SU-DHL-6 (cell line): ENCODE results near the gene RBKS.

Source experiments
- H2AFZ ChIP-seq: fragments of 200-600 bp; sonication (generic); 2 replicates; pipeline ENCODE4 v1.6.1; 2014; ENCODE audit warnings: low read depth, mild to moderate bottlenecking, moderate library complexity, mixed read lengths, antibody characterized with exemption, low read length; ENCODE audit not compliant: severe bottlenecking
- H3F3A ChIP-seq: fragments of 200-600 bp; shearing (Covaris generic); 2 replicates; pipeline ENCODE4 v1.6.0; 2016; ENCODE audit warnings: antibody characterized with exemption, mild to moderate bottlenecking; ENCODE audit not compliant: insufficient read depth
- H3K27ac ChIP-seq: fragments of 200-600 bp; sonication (generic); 2 replicates; pipeline ENCODE4 v1.5.1; 2016; ENCODE audit warnings: low read depth, mild to moderate bottlenecking, low read length, moderate library complexity, mixed read lengths
- H3K27me3 ChIP-seq: fragments of 200-600 bp; sonication (generic), shearing (Covaris generic); 2 replicates; pipeline ENCODE4 v1.6.0; 2014; ENCODE audit warnings: mild to moderate bottlenecking, low read length
- H3K36me3 ChIP-seq: fragments of 200-600 bp; sonication (generic); 2 replicates; pipeline ENCODE4 v1.6.1; 2014; ENCODE audit warnings: mild to moderate bottlenecking, low read length, mixed read lengths
- H3K4me2 ChIP-seq: fragments of 300-600, 200-600 bp; shearing (Covaris generic), sonication (generic); 2 replicates; pipeline ENCODE4 v1.6.0; 2014; ENCODE audit warnings: low read length, low read depth, mild to moderate bottlenecking; ENCODE audit not compliant: poor library complexity, severe bottlenecking
- H3K4me3 ChIP-seq: fragments of 200-600 bp; sonication (generic); 2 replicates; pipeline ENCODE4 v1.5.1; 2014; ENCODE audit warnings: antibody characterized with exemption, low read length, mild to moderate bottlenecking, mixed read lengths; ENCODE audit not compliant: insufficient read depth, poor library complexity, severe bottlenecking
- H3K79me2 ChIP-seq: fragments of 200-600 bp; sonication (generic); 2 replicates; pipeline ENCODE4 v1.6.1; 2014; ENCODE audit warnings: mild to moderate bottlenecking, low read length, moderate library complexity; ENCODE audit not compliant: insufficient read depth
- H3K9ac ChIP-seq: fragments of 200-600 bp; sonication (generic); 2 replicates; pipeline ENCODE4 v1.7.0; 2014; ENCODE audit warnings: mild to moderate bottlenecking, low read length
- H3K9me2 ChIP-seq: fragments of 200-600 bp; sonication (generic); replicated peaks from 2 replicates; pipeline ENCODE4 v1.6.1; 2014; ENCODE audit warnings: low read length; ENCODE audit not compliant: insufficient read depth
- H3K9me3 ChIP-seq: fragments of 200-600 bp; sonication (generic); 2 replicates; pipeline ENCODE4 v1.6.1; 2014; ENCODE audit warnings: low read length, mixed read lengths; ENCODE audit not compliant: insufficient read depth
- H4K20me1 ChIP-seq: fragments of 200-600 bp; sonication (generic); 2 replicates; pipeline ENCODE4 v1.6.1; 2014; ENCODE audit warnings: low read depth, mild to moderate bottlenecking, antibody characterized with exemption, low read length, moderate library complexity, mixed read lengths
- EZH2phosphoT487 ChIP-seq: fragments of 200-600 bp; sonication (generic), shearing (Covaris generic); conservative IDR thresholded peaks from 2 replicates; pipeline ENCODE4 v1.6.1; 2018; ENCODE audit warnings: mild to moderate bottlenecking, antibody characterized with exemption, low read length, moderate library complexity, mixed read lengths
- TF ChIP-seq, protein P1 (sequence below): fragments of 200-600 bp; sonication (generic); IDR thresholded peaks from one replicate; pipeline ENCODE4 v1.5.1; 2017; ENCODE audit warnings: antibody characterized with exemption, mild to moderate bottlenecking, low read length, moderate library complexity; ENCODE audit not compliant: insufficient read depth, poor library complexity, severe bottlenecking

The RBKS gene

DNA sequence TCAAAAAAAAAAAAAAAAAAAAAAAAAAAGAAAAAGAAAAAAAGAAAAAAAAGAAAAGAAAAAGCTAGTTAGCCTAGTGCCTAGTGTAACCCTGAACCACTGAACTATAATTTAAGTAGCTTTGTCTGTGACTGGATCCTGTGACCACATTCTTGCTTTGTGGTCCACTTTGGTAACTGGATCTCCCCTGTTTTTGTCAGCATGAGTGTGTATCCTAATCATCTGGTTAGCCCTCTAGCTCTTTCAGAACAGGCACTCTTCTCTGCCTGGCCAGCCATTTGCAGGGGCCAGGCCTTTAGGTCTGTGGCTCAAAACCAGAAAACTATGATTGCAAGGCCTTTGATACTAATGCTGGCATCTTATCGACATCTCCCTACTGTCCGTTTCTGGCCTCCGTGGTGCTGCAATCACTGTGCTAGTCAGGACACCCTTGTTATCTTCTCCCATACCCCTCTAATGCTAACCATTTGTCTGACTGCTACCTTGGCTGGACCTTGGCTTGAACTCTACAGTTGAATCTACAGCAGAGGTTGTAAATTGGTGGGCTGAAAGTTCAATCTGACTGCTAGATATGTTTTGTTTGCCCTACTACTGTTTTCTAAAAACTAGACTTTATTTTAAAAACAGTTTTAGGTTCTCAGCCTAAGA, 40.5 kb downstream of the RBKS start:
- Histone ChIP-seq H2AFZ (no peak overlapping the region), H3F3A (no peaks in the 10 kb centered on the region), H3K9ac (no peak overlapping the region), H3K9me3 (no peaks in the 10 kb centered on the region), H3K4me2 (no peak overlapping the region), H3K9me2 (no peaks in the 10 kb centered on the region), H3K4me3 (no peak overlapping the region), H3K36me3 (no peaks in the 10 kb centered on the region), H3K79me2 (no peaks in the 10 kb centered on the region), H3K27me3 (no peaks in the 10 kb centered on the region), H3K27ac (no peak overlapping the region), H4K20me1 (no peaks in the 10 kb centered on the region)
- TF ChIP-seq, protein P1, sequence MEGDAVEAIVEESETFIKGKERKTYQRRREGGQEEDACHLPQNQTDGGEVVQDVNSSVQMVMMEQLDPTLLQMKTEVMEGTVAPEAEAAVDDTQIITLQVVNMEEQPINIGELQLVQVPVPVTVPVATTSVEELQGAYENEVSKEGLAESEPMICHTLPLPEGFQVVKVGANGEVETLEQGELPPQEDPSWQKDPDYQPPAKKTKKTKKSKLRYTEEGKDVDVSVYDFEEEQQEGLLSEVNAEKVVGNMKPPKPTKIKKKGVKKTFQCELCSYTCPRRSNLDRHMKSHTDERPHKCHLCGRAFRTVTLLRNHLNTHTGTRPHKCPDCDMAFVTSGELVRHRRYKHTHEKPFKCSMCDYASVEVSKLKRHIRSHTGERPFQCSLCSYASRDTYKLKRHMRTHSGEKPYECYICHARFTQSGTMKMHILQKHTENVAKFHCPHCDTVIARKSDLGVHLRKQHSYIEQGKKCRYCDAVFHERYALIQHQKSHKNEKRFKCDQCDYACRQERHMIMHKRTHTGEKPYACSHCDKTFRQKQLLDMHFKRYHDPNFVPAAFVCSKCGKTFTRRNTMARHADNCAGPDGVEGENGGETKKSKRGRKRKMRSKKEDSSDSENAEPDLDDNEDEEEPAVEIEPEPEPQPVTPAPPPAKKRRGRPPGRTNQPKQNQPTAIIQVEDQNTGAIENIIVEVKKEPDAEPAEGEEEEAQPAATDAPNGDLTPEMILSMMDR: no peak
- TF ChIP-seq EZH2phosphoT487: no peak

DNA sequence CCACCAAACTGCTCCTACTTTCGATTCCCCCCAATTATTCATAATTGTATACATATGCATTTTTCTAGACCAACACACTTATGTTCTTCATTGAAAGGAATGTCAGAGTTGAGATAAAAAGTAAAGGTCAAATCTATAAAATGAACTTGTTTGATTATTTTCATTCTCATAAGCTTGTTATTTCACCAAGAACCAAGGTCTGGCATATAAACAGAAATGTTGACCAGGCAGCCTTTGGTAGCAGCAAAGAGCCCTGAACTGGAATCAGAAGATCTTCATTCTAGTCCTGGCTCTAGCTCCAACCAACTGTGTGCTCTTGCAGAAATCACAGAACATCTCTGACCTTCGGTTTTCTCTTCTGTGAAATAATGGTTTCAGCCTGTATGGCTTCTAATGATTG, 42.9 kb downstream of the RBKS start:
- no peaks in the 10 kb centered on the region for H3K9me3 ChIP-seq
- no peaks in the 10 kb centered on the region for H3K9me2 ChIP-seq

DNA sequence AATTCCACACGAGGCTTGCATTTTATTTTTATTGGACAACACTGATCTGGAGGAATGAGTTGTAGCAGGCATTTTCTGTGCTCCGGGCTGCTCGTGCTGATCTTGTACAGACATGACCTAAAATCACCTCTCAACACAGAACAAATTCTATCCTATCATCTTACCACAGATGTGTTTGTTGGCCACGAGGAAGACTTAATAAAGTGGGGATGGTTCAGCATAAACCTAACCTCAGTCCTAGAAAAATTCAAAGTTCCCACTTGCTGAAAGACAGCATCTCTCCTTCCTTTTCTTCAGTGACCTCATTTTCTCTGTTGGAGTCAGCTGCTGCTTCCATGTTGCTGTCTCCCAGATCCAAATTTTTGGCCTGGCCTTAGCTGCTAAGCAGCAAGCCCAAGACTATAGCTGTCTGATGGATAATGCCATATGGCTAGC, 45.3 kb downstream of the RBKS start:
- Histone ChIP-seq H3K79me2 (no peaks in the 10 kb centered on the region), H3K9me2 (no peaks in the 10 kb centered on the region), H3K36me3 (no peaks in the 10 kb centered on the region), H4K20me1 (no peaks in the 10 kb centered on the region), H3F3A (no peaks in the 10 kb centered on the region), H3K27ac (no peak overlapping the region), H3K9me3 (no peaks in the 10 kb centered on the region), H3K9ac (no peak overlapping the region), H2AFZ (no peak overlapping the region), H3K4me3 (no peak overlapping the region), H3K4me2 (no peak overlapping the region), H3K27me3 (no peaks in the 10 kb centered on the region)
- no peak for TF ChIP-seq EZH2phosphoT487
- TF ChIP-seq, protein P1: no peak

More for the DNA sequence above, 42.9 kb downstream of the RBKS start:
- no peak overlapping the region for H3K4me2 ChIP-seq
- H2AFZ ChIP-seq: no peak overlapping the region
- no peaks in the 10 kb centered on the region for H3K36me3 ChIP-seq
- H3F3A ChIP-seq: no peaks in the 10 kb centered on the region
- no peaks in the 10 kb centered on the region for H4K20me1 ChIP-seq
- H3K9ac ChIP-seq: no peak overlapping the region
- H3K79me2 ChIP-seq: no peaks in the 10 kb centered on the region
- no peak overlapping the region for H3K4me3 ChIP-seq
- no peaks in the 10 kb centered on the region for H3K27me3 ChIP-seq
- TF ChIP-seq EZH2phosphoT487: no peak
- TF ChIP-seq, protein P1: no peak
- no peak overlapping the region for H3K27ac ChIP-seq

DNA sequence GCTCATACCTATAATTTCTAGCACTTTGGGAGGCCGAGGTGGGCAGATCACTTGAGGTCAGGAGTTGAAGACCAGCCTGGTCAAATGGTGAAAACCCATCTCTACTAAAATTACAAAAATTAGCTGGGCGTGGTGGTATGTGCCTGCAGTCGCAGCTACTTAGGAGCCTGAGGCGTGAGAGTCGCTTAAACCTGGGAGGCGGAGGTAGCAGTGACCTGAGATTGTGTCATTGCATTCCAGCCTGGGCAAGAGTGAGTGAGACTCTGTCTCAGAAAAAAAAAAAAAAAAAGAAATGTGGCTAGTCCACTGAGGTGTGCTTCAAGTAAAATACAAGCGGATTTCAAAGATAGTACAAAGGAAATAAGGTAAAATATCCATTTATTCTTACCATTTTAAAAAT, 46.2 kb downstream of the RBKS start:
- Histone ChIP-seq H3K4me3 (no peak overlapping the region), H3K9ac (no peak overlapping the region), H3K79me2 (no peaks in the 10 kb centered on the region), H2AFZ (no peak overlapping the region), H4K20me1 (no peaks in the 10 kb centered on the region), H3K27ac (no peak overlapping the region), H3K9me2 (no peaks in the 10 kb centered on the region), H3F3A (no peaks in the 10 kb centered on the region), H3K4me2 (no peak overlapping the region), H3K36me3 (no peaks in the 10 kb centered on the region), H3K27me3 (no peaks in the 10 kb centered on the region), H3K9me3 (no peaks in the 10 kb centered on the region)
- no peak for TF ChIP-seq EZH2phosphoT487
- TF ChIP-seq, protein P1: no peak
